ENCODE measurements around the gene RAPGEFL1.
"Not testable (repeated sequence)": the region's sequence is repeated elsewhere in the genome, so short reads cannot be mapped to it uniquely, and the experiment has no call there.

RAPGEFL1 gene

GRCh38 chr17:40209404-40210093 lies 32.3 kb downstream of the RAPGEFL1 start:
- DNase-seq = no peak

- not testable (repeated sequence) for DNase-seq
Measured at GRCh38 chr17:40213914-40214313, 36.6 kb downstream of the RAPGEFL1 start.

GRCh38 chr17:40218006-40218739 lies 40.9 kb downstream of the RAPGEFL1 start:
- DNase-seq = no peak

GRCh38 chr17:40218740-40219593 lies 41.7 kb downstream of the RAPGEFL1 start, which contains the start of gene WIPF2:
Gene WIPF2, plus strand, starts transcription at chr17:40219304. Its CDS starts 37,156 bp downstream, at chr17:40256460.
- DNase-seq = peak; percentile 94

- peak; percentile 66 for DNase-seq
Measured at GRCh38 chr17:40219594-40220338, 42.5 kb downstream of the RAPGEFL1 start.

GRCh38 chr17:40224718-40225550 lies 47.7 kb downstream of the RAPGEFL1 start:
- DNase-seq = no peak

GRCh38 chr17:40229146-40229545 lies 51.9 kb downstream of the RAPGEFL1 start:
- DNase-seq = not testable (repeated sequence)

GRCh38 chr17:40230670-40231069 lies 53.4 kb downstream of the RAPGEFL1 start:
- DNase-seq = no peak

- not testable (repeated sequence) for DNase-seq
Measured at GRCh38 chr17:40231928-40232327, 54.7 kb downstream of the RAPGEFL1 start.

GRCh38 chr17:40241252-40241834 lies 64.1 kb downstream of the RAPGEFL1 start:
- no peak for DNase-seq

- no peak for DNase-seq
Measured at GRCh38 chr17:40242774-40243173, 65.5 kb downstream of the RAPGEFL1 start.

- DNase-seq = no peak
Measured at GRCh38 chr17:40243761-40244160, 66.5 kb downstream of the RAPGEFL1 start.

GRCh38 chr17:40244255-40244654 lies 67.0 kb downstream of the RAPGEFL1 start:
- DNase-seq = no peak

Measured in right kidney (tissue), 1 donor.